ENCODE data around the gene AGMO.

The AGMO gene

GRCh38 chr7:15607529-15608210, 45.9 kb upstream of the AGMO start:
- H3K27ac ChIP-seq (ENCODE audit: low read depth, low read length): no peak overlapping the region
- H3K9me2 ChIP-seq (replicated peaks; ENCODE audit: control insufficient read depth, low read length): no peaks in the 10 kb centered on the region
- TF ChIP-seq CTCF (IDR thresholded peaks at IDR 0.05; ENCODE audit: low read depth, low read length, poor library complexity, severe bottlenecking) (no peak), EZH2phosphoT487 (IDR thresholded peaks at IDR 0.05; ENCODE audit: borderline replicate concordance, low read length) (no peak)
- no peak overlapping the region for H3K4me3 ChIP-seq (ENCODE audit: low read length)
- H3K9me3 ChIP-seq (ENCODE audit: control insufficient read depth, insufficient read depth, low read length): 0 out of 2 replicates have a peak, but pooled peaks cover 3% of the 10 kb centered on the region
- no peaks in the 10 kb centered on the region for H4K20me1 ChIP-seq (ENCODE audit: control insufficient read depth, insufficient read depth, low read depth, low read length)
- no peaks in the 10 kb centered on the region for H3K79me2 ChIP-seq (ENCODE audit: control insufficient read depth, low read length)
- no peaks in the 10 kb centered on the region for H3K4me1 ChIP-seq (ENCODE audit: control insufficient read depth, low read length)
- no peaks in the 10 kb centered on the region for H3K36me3 ChIP-seq (ENCODE audit: control insufficient read depth, low read length)
- no peak overlapping the region for H3K4me2 ChIP-seq (ENCODE audit: low read length)
- no peaks in the 10 kb centered on the region for H3K27me3 ChIP-seq (ENCODE audit: control insufficient read depth, low read length)
- H3F3A ChIP-seq (ENCODE audit: control insufficient read depth, insufficient read depth): no peaks in the 10 kb centered on the region

- Histone ChIP-seq H3K79me2 (ENCODE audit: control insufficient read depth, low read length) (no peaks in the 10 kb centered on the region), H3K9me3 (ENCODE audit: control insufficient read depth, insufficient read depth, low read length) (0 out of 2 replicates have a peak, but pooled peaks cover 3% of the 10 kb centered on the region), H4K20me1 (ENCODE audit: control insufficient read depth, insufficient read depth, low read depth, low read length) (no peaks in the 10 kb centered on the region), H3K4me1 (ENCODE audit: control insufficient read depth, low read length) (no peaks in the 10 kb centered on the region), H3K4me2 (ENCODE audit: low read length) (no peak overlapping the region), H3K9me2 (replicated peaks; ENCODE audit: control insufficient read depth, low read length) (no peaks in the 10 kb centered on the region), H3K36me3 (ENCODE audit: control insufficient read depth, low read length) (no peaks in the 10 kb centered on the region), H3K27ac (ENCODE audit: low read depth, low read length) (no peak overlapping the region), H3K27me3 (ENCODE audit: control insufficient read depth, low read length) (no peaks in the 10 kb centered on the region), H3K4me3 (ENCODE audit: low read length) (no peak overlapping the region), H3F3A (ENCODE audit: control insufficient read depth, insufficient read depth) (no peaks in the 10 kb centered on the region)
- TF ChIP-seq CTCF (IDR thresholded peaks at IDR 0.05; ENCODE audit: low read depth, low read length, poor library complexity, severe bottlenecking) (no peak), EZH2phosphoT487 (IDR thresholded peaks at IDR 0.05; ENCODE audit: borderline replicate concordance, low read length) (no peak)
These were observed 44.7 kb upstream of the AGMO start for GRCh38 chr7:15606561-15606960.

- Histone ChIP-seq H3K79me2 (ENCODE audit: control insufficient read depth, low read length) (no peaks in the 10 kb centered on the region), H3K27ac (ENCODE audit: low read depth, low read length) (no peak overlapping the region), H3K4me1 (ENCODE audit: control insufficient read depth, low read length) (no peaks in the 10 kb centered on the region), H3K27me3 (ENCODE audit: control insufficient read depth, low read length) (no peaks in the 10 kb centered on the region), H3K36me3 (ENCODE audit: control insufficient read depth, low read length) (no peaks in the 10 kb centered on the region), H3F3A (ENCODE audit: control insufficient read depth, insufficient read depth) (no peaks in the 10 kb centered on the region), H4K20me1 (ENCODE audit: control insufficient read depth, insufficient read depth, low read depth, low read length) (no peaks in the 10 kb centered on the region), H3K9me3 (ENCODE audit: control insufficient read depth, insufficient read depth, low read length) (peaks cover 9% of the 10 kb centered on the region; the same call in 1 of the 2 replicates), H3K4me3 (ENCODE audit: low read length) (no peak overlapping the region), H3K9me2 (replicated peaks; ENCODE audit: control insufficient read depth, low read length) (no peaks in the 10 kb centered on the region), H3K4me2 (ENCODE audit: low read length) (no peak overlapping the region)
- TF ChIP-seq EZH2phosphoT487 (IDR thresholded peaks at IDR 0.05; ENCODE audit: borderline replicate concordance, low read length) (no peak), CTCF (IDR thresholded peaks at IDR 0.05; ENCODE audit: low read depth, low read length, poor library complexity, severe bottlenecking) (no peak)
These were observed 42.4 kb upstream of the AGMO start for GRCh38 chr7:15604166-15604565.
